HCT116 (cell line): Measurements from ENCODE around the gene KCNQ1OT1. TPM values are rescaled to one million over a fixed set of nuclear protein-coding genes. Genes with fewer than 3 reads are reported as not detected.

Source experiments
- ATAC-seq: fragments of 200-7000 bp; cut with Tn5 transposase; 2 replicates; pipeline ENCODE4 v1.9.1; 2020; ENCODE audit warnings: mild to moderate bottlenecking, moderate library complexity
- BruUV-seq: library from RNA; stranded (reverse); fragments of 400-500 nt; replicated peaks from 2 replicates; lab custom pipeline; 2021; lab: Mats Ljungman, UMichigan
- CTCF ChIA-PET: fragments of 300-600 bp; sonication (Branson Sonifier 250); formaldehyde crosslinking; loops from one replicate; lab custom pipeline; 2021; ENCODE audit warnings: antibody characterized with exemption; lab: Charles Lee
- POLR2A ChIA-PET: fragments of 300-600, 350-600 bp; sonication (Branson Sonifier 250); formaldehyde crosslinking; loops from one replicate; lab custom pipeline; 2021; ENCODE audit warnings: antibody characterized with exemption; lab: Charles Lee
- RAD21 ChIA-PET, 2 experiments: fragments of 300-600 bp; sonication (Branson Sonifier 250); formaldehyde crosslinking; loops; one replicate each; lab custom pipeline; 2023; ENCODE audit warnings: low total read pairs in 2 of 2; ENCODE audit not compliant: uncharacterized antibody in 2 of 2, unreplicated experiment in 2 of 2, low non-redundant PET in 1 of 2; lab: Charles Lee
- DNase-seq: peaks from one replicate; pipeline ENCODE4 v3.0.0-alpha.2; 2010; ENCODE audit warnings: low read depth, low spot score
- H2AFZ ChIP-seq: fragments of 200-600 bp; shearing (Covaris generic), sonication (generic); 2 replicates; pipeline ENCODE4 v1.6.1; 2017; ENCODE audit warnings: low read depth, mixed run types, mixed read lengths, antibody characterized with exemption, low read length; ENCODE audit not compliant: poor library complexity, severe bottlenecking
- H3K27ac ChIP-seq: 2 replicates; pipeline ENCODE4 v1.5.1; 2012; ENCODE audit warnings: low read depth, low read length
- H3K27me3 ChIP-seq: fragments of 200-600 bp; sonication (generic); 2 replicates; pipeline ENCODE4 v1.6.1; 2016; ENCODE audit warnings: mixed run types, low read length, mixed read lengths; ENCODE audit not compliant: insufficient read depth
- H3K36me3 ChIP-seq, 2 experiments: fragments of 200-500 bp in 1 of 2; fragments of 200-600 bp in 1 of 2; sonication (Bioruptor generic) in 1 of 2; sonication (generic) in 1 of 2; 2 replicates each; pipeline versions ENCODE4 v1.5.1 to v1.6.1; 2014 to 2016; ENCODE audit warnings: low read length in 2 of 2, inconsistent platforms in 1 of 2, mixed read lengths in 1 of 2, mixed run types in 1 of 2; ENCODE audit not compliant: insufficient read depth in 2 of 2, control insufficient read depth in 1 of 2
- H3K4me1 ChIP-seq, 2 experiments: fragments of 200-600 bp in 1 of 2; sonication (generic) in 1 of 2; 2 replicates each; pipeline versions ENCODE4 v1.5.1 to v1.6.1; 2012 to 2017; ENCODE audit warnings: low read length in 2 of 2, inconsistent platforms in 1 of 2, mild to moderate bottlenecking in 1 of 2, mixed read lengths in 1 of 2, mixed run types in 1 of 2, moderate library complexity in 1 of 2; ENCODE audit not compliant: insufficient read depth in 2 of 2, control insufficient read depth in 1 of 2
- H3K4me2 ChIP-seq: fragments of 200-600 bp; sonication (generic); 2 replicates; pipeline ENCODE4 v1.6.1; 2017; ENCODE audit warnings: mixed run types, low read length, mixed read lengths
- H3K4me3 ChIP-seq, 2 experiments: fragments of 200-600 bp in 1 of 2; sonication (generic) in 1 of 2; replicated peaks in 1 of 2; 2 replicates each; pipeline ENCODE4 v1.5.1; 2011 to 2016; ENCODE audit warnings: low read length in 2 of 2, control low read depth in 1 of 2, low read depth in 1 of 2, mild to moderate bottlenecking in 1 of 2, mixed read lengths in 1 of 2, mixed run types in 1 of 2
- H3K79me2 ChIP-seq: fragments of 200-600 bp; sonication (generic); 2 replicates; pipeline ENCODE4 v1.6.1; 2017; ENCODE audit warnings: mild to moderate bottlenecking, mixed run types, low read length, moderate library complexity, mixed read lengths; ENCODE audit not compliant: insufficient read depth
- H3K9ac ChIP-seq: fragments of 200-600 bp; sonication (generic); 2 replicates; pipeline ENCODE4 v1.6.1; 2016; ENCODE audit warnings: low read length, mixed read lengths
- H3K9me2 ChIP-seq: fragments of 200-600 bp; sonication (generic), shearing (Covaris generic); 2 replicates; pipeline ENCODE4 v1.6.1; 2017; ENCODE audit warnings: mixed run types, mild to moderate bottlenecking, moderate library complexity; ENCODE audit not compliant: insufficient read depth
- H3K9me3 ChIP-seq, 2 experiments: fragments of 200-500 bp in 1 of 2; fragments of 200-600 bp in 1 of 2; sonication (Bioruptor generic) in 1 of 2; sonication (generic) in 1 of 2; 2 replicates each; pipeline ENCODE4 v1.6.1; 2014 to 2017; ENCODE audit warnings: low read length in 2 of 2, mixed read lengths in 2 of 2, inconsistent platforms in 1 of 2, low read depth in 1 of 2, mild to moderate bottlenecking in 1 of 2, mixed run types in 1 of 2, moderate library complexity in 1 of 2; ENCODE audit not compliant: control insufficient read depth in 1 of 2, insufficient read depth in 1 of 2
- H4K20me1 ChIP-seq: fragments of 200-600 bp; sonication (generic), shearing (Covaris generic); 2 replicates; pipeline ENCODE4 v1.6.1; 2017; ENCODE audit warnings: mixed run types, mild to moderate bottlenecking, moderate library complexity; ENCODE audit not compliant: insufficient read depth
- CEBPB ChIP-seq: IDR thresholded peaks from 2 replicates; pipeline ENCODE4 v1.6.1; 2012; ENCODE audit warnings: low read depth
- EGR1 ChIP-seq: IDR thresholded peaks from 2 replicates; pipeline ENCODE4 v1.6.1; 2012; ENCODE audit warnings: low read depth
- ELF1 ChIP-seq: IDR thresholded peaks from 2 replicates; pipeline ENCODE4 v1.6.1; 2012; ENCODE audit warnings: low read depth, borderline replicate concordance
- EZH2 ChIP-seq: fragments of 200-600 bp; sonication (generic); IDR thresholded peaks from 2 replicates; pipeline ENCODE4 v1.6.1; 2017; ENCODE audit warnings: antibody characterized with exemption, mixed run types
- EZH2phosphoT487 ChIP-seq: fragments of 200-600 bp; IDR thresholded peaks from 2 replicates; pipeline ENCODE4 v1.6.1; 2018; ENCODE audit warnings: antibody characterized with exemption, borderline replicate concordance
- JUND ChIP-seq: IDR thresholded peaks from 2 replicates; pipeline ENCODE4 v1.6.1; 2012
- POLR2A ChIP-seq: IDR thresholded peaks from 2 replicates; pipeline ENCODE4 v1.7.0; 2011; ENCODE audit warnings: borderline replicate concordance; ENCODE audit not compliant: insufficient read depth, insufficient read length; ENCODE audit errors: extremely low read depth
- POLR2AphosphoS5 ChIP-seq: IDR thresholded peaks from 2 replicates; pipeline ENCODE4 v1.6.1; 2011; ENCODE audit warnings: mild to moderate bottlenecking, low read depth, low read length, moderate library complexity
- RAD21 ChIP-seq: IDR thresholded peaks from 2 replicates; pipeline ENCODE4 v1.6.1; 2012; ENCODE audit warnings: low read depth, mild to moderate bottlenecking
- REST ChIP-seq: IDR thresholded peaks from 2 replicates; pipeline ENCODE4 v1.6.1; 2012; ENCODE audit warnings: low read depth
- SIN3A ChIP-seq: IDR thresholded peaks from 2 replicates; pipeline ENCODE4 v1.6.1; 2012; ENCODE audit warnings: low read depth
- SRF ChIP-seq: IDR thresholded peaks from 2 replicates; pipeline ENCODE4 v1.6.1; 2012; ENCODE audit warnings: low read depth
- TCF7L2 ChIP-seq: IDR thresholded peaks from 2 replicates; pipeline ENCODE4 v1.7.0; 2011; ENCODE audit warnings: borderline replicate concordance, inconsistent platforms; ENCODE audit not compliant: insufficient read depth, insufficient read length; ENCODE audit errors: extremely low read depth
- ZNF274 ChIP-seq: fragments of 200-500 bp; sonication (Bioruptor generic); IDR thresholded peaks from 2 replicates; pipeline ENCODE4 v1.6.1; 2014; ENCODE audit warnings: mild to moderate bottlenecking, low read depth, low read length, inconsistent platforms
- intact Hi-C: fragments of 100-400 bp; cut with micrococcal nuclease; formaldehyde crosslinking; loops from 2 replicates; pipeline ENCODE4 v1.10.0; 2022
- total RNA-seq: library from RNA; stranded (reverse); gene quantifications from one replicate; pipeline ENCODE4 v1.2.1, GENCODE V29; 2021; ENCODE audit not compliant: unreplicated experiment
- TF ChIP-seq, protein P1 (sequence below): IDR thresholded peaks from 2 replicates; pipeline ENCODE4 v1.6.1; 2012

Gene KCNQ1OT1
- total RNA-seq, 1 experiment from 2014 or later: 1.1 TPM

- no peak overlapping the region for H3K27ac ChIP-seq
- CTCF ChIA-PET: no interaction called here
- intact Hi-C loops: no loop called here
- no peak for TF ChIP-seq POLR2AphosphoS5
- TF ChIP-seq EGR1: no peak
- TF ChIP-seq, protein P1, sequence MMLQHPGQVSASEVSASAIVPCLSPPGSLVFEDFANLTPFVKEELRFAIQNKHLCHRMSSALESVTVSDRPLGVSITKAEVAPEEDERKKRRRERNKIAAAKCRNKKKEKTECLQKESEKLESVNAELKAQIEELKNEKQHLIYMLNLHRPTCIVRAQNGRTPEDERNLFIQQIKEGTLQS: no peak
- no peak for TF ChIP-seq RAD21
- no peak for TF ChIP-seq ZNF274
- no peak for TF ChIP-seq SRF
- TF ChIP-seq JUND: no peak
- no peak for TF ChIP-seq CEBPB
- TF ChIP-seq REST: no peak
- TF ChIP-seq TCF7L2: no peak
- TF ChIP-seq SIN3A: no peak
- TF ChIP-seq EZH2phosphoT487: no peak
- no peak for TF ChIP-seq POLR2A
- no peak for TF ChIP-seq EZH2
- TF ChIP-seq ELF1: no peak
- POLR2A ChIA-PET: no interaction called here
- H3K9me3 ChIP-seq: no peaks in the 10 kb centered on the region
- no peak overlapping the region for H2AFZ ChIP-seq
- H3K4me2 ChIP-seq: no peak overlapping the region
- RAD21 ChIA-PET: no interaction called here
- no peak overlapping the region for H3K4me3 ChIP-seq
- H3K4me1 ChIP-seq: no peaks in the 10 kb centered on the region
- ATAC-seq (no peak), DNase-seq (no peak)
- no peaks in the 10 kb centered on the region for H4K20me1 ChIP-seq
- BruUV-seq: no TSS peak
- H3K36me3 ChIP-seq: no peaks in the 10 kb centered on the region
- H3K9ac ChIP-seq: no peak overlapping the region
- no peaks in the 10 kb centered on the region for H3K27me3 ChIP-seq
- H3K79me2 ChIP-seq: no peaks in the 10 kb centered on the region
- no peaks in the 10 kb centered on the region for H3K9me2 ChIP-seq
Observed at GRCh38 chr11:2573240-2574042, 126.4 kb downstream of the KCNQ1OT1 start.
